B cell (primary cell): ENCODE data around the gene HDAC7. TPM values are rescaled to one million over a fixed set of nuclear protein-coding genes. Genes with fewer than 3 reads are reported as not detected.

Experiments
- ATAC-seq: fragments of 200-7000 bp; cut with Tn5 transposase; one replicate; pipeline ENCODE4 v1.10.0; 2021; ENCODE audit warnings: low read depth, mild to moderate bottlenecking, moderate number of reproducible peaks, moderate library complexity
- CTCF ChIA-PET: fragments of 350-600 bp; sonication (Branson Sonifier 250); formaldehyde crosslinking; loops from one replicate; lab custom pipeline; 2021; ENCODE audit warnings: antibody characterized with exemption, inconsistent platforms; lab: Charles Lee
- POLR2A ChIA-PET: fragments of 350-600 bp; sonication (Branson Sonifier 250); formaldehyde crosslinking; loops from one replicate; lab custom pipeline; 2021; ENCODE audit warnings: antibody characterized with exemption; lab: Charles Lee
- DNase-seq: peaks from one replicate; pipeline ENCODE4 v3.0.0; 2013
- H2AFZ ChIP-seq: 2 replicates; pipeline ENCODE4 v1.6.1; 2012; ENCODE audit warnings: mild to moderate bottlenecking, low read depth, low read length; ENCODE audit not compliant: insufficient read depth, poor library complexity, severe bottlenecking
- H3K27ac ChIP-seq, 2 donors: 1 replicate in 1 of 2; 2 replicates in 1 of 2; pipeline ENCODE4 v1.5.1; 2012 to 2013; ENCODE audit warnings: low read length in 2 of 2, mild to moderate bottlenecking in 2 of 2, moderate library complexity in 1 of 2
- H3K27me3 ChIP-seq, 4 experiments: fragments of 200-600 bp in 1 of 4; sonication (generic) in 1 of 4; replicated peaks in 1 of 4; 1 replicate in 2 of 4; 2 replicates in 2 of 4; pipeline versions ENCODE4 v1.6.1 to v1.7.0; 2013 to 2016; ENCODE audit warnings: low read length in 3 of 4, mild to moderate bottlenecking in 2 of 4, mixed read lengths in 1 of 4, moderate library complexity in 1 of 4; ENCODE audit not compliant: insufficient read depth in 4 of 4, control insufficient read depth in 3 of 4; ENCODE audit errors: control extremely low read depth in 1 of 4
- H3K36me3 ChIP-seq, 2 experiments: replicated peaks in 1 of 2; 1 replicate in 1 of 2; 2 replicates in 1 of 2; pipeline versions ENCODE4 v1.6.1 to v1.7.1; 2013; ENCODE audit warnings: low read length in 1 of 2; ENCODE audit not compliant: insufficient read depth in 2 of 2, control insufficient read depth in 1 of 2; ENCODE audit errors: control extremely low read depth in 1 of 2, extremely low read depth in 1 of 2
- H3K4me1 ChIP-seq, 2 donors: fragments of 200-600 bp in 1 of 2; sonication (generic) in 1 of 2; 1 replicate in 1 of 2; 2 replicates in 1 of 2; pipeline versions ENCODE4 v1.5.1 to v1.6.1; 2013 to 2017; ENCODE audit warnings: low read length in 2 of 2; ENCODE audit not compliant: control insufficient read depth in 2 of 2, insufficient read depth in 2 of 2
- H3K4me2 ChIP-seq: replicated peaks from 2 replicates; pipeline ENCODE3; 2012; ENCODE audit warnings: mild to moderate bottlenecking, low read depth, low read length; ENCODE audit not compliant: poor library complexity, severe bottlenecking
- H3K4me3 ChIP-seq, 5 experiments: fragments of 200-600 bp in 1 of 5; sonication (generic) in 1 of 5; 1 replicate in 3 of 5; 2 replicates in 2 of 5; pipeline versions ENCODE4 v1.5.1 to v1.7.0; 2011 to 2016; ENCODE audit warnings: low read length in 4 of 5, mild to moderate bottlenecking in 4 of 5, low read depth in 2 of 5, control low read depth in 1 of 5, moderate library complexity in 1 of 5; ENCODE audit not compliant: insufficient read depth in 1 of 5; ENCODE audit errors: control extremely low read depth in 1 of 5, extremely low read depth in 1 of 5
- H3K79me2 ChIP-seq: fragments of 200-600 bp; sonication (generic); one replicate; pipeline ENCODE4 v1.6.0; 2016; ENCODE audit warnings: low read length; ENCODE audit not compliant: control insufficient read depth, insufficient read depth
- H3K9ac ChIP-seq: fragments of 200-600 bp; sonication (generic); 2 replicates; pipeline ENCODE4 v1.6.1; 2017; ENCODE audit warnings: mild to moderate bottlenecking, low read length, moderate library complexity
- H3K9me3 ChIP-seq, 3 donors: one replicate each; pipeline versions ENCODE4 v1.6.1 to v1.7.1; 2013; ENCODE audit warnings: low read length in 2 of 3; ENCODE audit not compliant: control insufficient read depth in 2 of 3, insufficient read depth in 1 of 3; ENCODE audit errors: control extremely low read depth in 1 of 3
- H4K20me1 ChIP-seq: 2 replicates; pipeline ENCODE4 v1.6.0; 2012; ENCODE audit warnings: mild to moderate bottlenecking, low read length; ENCODE audit not compliant: insufficient read depth, control insufficient read depth, poor library complexity, severe bottlenecking
- H3K27ac Mint-ChIP-seq: one replicate; pipeline ENCODE4 v1.8.0; 2021; ENCODE audit warnings: mixed read lengths
- H3K27me3 Mint-ChIP-seq: one replicate; pipeline ENCODE4 v1.8.0; 2021; ENCODE audit warnings: mixed read lengths
- H3K4me1 Mint-ChIP-seq: one replicate; pipeline ENCODE4 v1.8.0; 2021; ENCODE audit warnings: mixed read lengths
- H3K4me3 Mint-ChIP-seq: one replicate; pipeline ENCODE4 v1.8.0; 2021; ENCODE audit warnings: mixed read lengths
- H3K9me3 Mint-ChIP-seq: one replicate; pipeline ENCODE4 v1.8.0; 2022; ENCODE audit warnings: mixed read lengths; ENCODE audit not compliant: insufficient read depth
- EZH2 ChIP-seq: IDR thresholded peaks from 2 replicates; pipeline ENCODE4 v1.6.1; 2012; ENCODE audit warnings: borderline replicate concordance, low read depth, mild to moderate bottlenecking, moderate library complexity, low read length; ENCODE audit not compliant: insufficient read depth, poor library complexity, severe bottlenecking
- WGBS: methylation state at CpG from one replicate; pipeline ENCODE4 v1.1.5; 2013; ENCODE audit warnings: missing lambda C conversion rate; ENCODE audit not compliant: insufficient coverage; 5-methylcytosine and 5-hydroxymethylcytosine counted together
- intact Hi-C: fragments of 100-400 bp; cut with micrococcal nuclease; formaldehyde crosslinking; loops from one replicate; pipeline ENCODE4 v1.10.0; 2022
- polyA minus RNA-seq: library from RNA; depleted of rRNA, polyadenylated mRNA; stranded (reverse); fragments of >200 nt; gene quantifications from 2 replicates; pipeline ENCODE4 v1.2.3, GENCODE V29; 2012
- polyA plus RNA-seq: library from polyadenylated mRNA; depleted of rRNA; stranded (reverse); fragments of >200 nt; gene quantifications from 2 replicates; pipeline ENCODE4 v1.2.3, GENCODE V29; 2012
- total RNA-seq, 2 donors: library from RNA; stranded (reverse); fragments of 120-200 nt in 1 of 2; gene quantifications; 1 replicate in 1 of 2; 2 replicates in 1 of 2; pipeline versions ENCODE4 v1.2.3 to v1.2.4, GENCODE V29; 2013 to 2022
- TF ChIP-seq, protein P1 (sequence below): fragments of 200-600 bp; IDR thresholded peaks from one replicate; pipeline ENCODE4 v1.8.0; 2022; ENCODE audit warnings: antibody characterized with exemption, mild to moderate bottlenecking

The HDAC7 gene
- 175 and 178 TPM in 2 replicates for total RNA-seq
- 24.6 TPM for total RNA-seq (2013)
- 84.6 and 87.2 TPM in 2 replicates for polyA plus RNA-seq
- polyA minus RNA-seq: 49.6 and 50.6 TPM in 2 replicates

GRCh38 chr12:47819896-47820630, at the start of gene HDAC7:
Gene HDAC7, minus strand, starts transcription at chr12:47819903. Its CDS starts 118 bp downstream, at chr12:47819785.
- H3K4me3 ChIP-seq: peak within 1 kb of the TSS; percentile 58 to 76 (median 73)
- H3K4me3 Mint-ChIP-seq: peak within 1 kb of the TSS; percentile 96
- H4K20me1 ChIP-seq: no peaks in the 10 kb centered on the region
- under 1% methylated on average over 55 of the region's 58 CpGs for WGBS
- H3K27me3 ChIP-seq: no peaks in the 10 kb centered on the region
- H2AFZ ChIP-seq: peak within 1 kb of the TSS; percentile 84
- no peaks in the 10 kb centered on the region for H3K9me3 Mint-ChIP-seq
- H3K79me2 ChIP-seq: peaks cover 52% of the 10 kb centered on the region
- no peaks in the 10 kb centered on the region for H3K27me3 Mint-ChIP-seq
- peak within 1 kb of the TSS; percentile 77 for H3K9ac ChIP-seq
- H3K9me3 ChIP-seq: no peaks in the 10 kb centered on the region
- H3K27ac Mint-ChIP-seq: peak within 1 kb of the TSS; percentile 97
- H3K36me3 ChIP-seq: no peaks in the 10 kb centered on the region
- ChIA-PET POLR2A (interaction anchor here (0.7 to 17.3 kb wide), 4 partner anchors 9 to 16 kb away, joined by 7 to 264 read pairs (median 9); no protein-coding TSS in a partner anchor), CTCF (interaction anchor here (0.7 to 38.8 kb wide), 8 partner anchors 12 to 78 kb away, joined by 3 to 1203 read pairs (median 7); no protein-coding TSS in a partner anchor)
- peak within 1 kb of the TSS; percentile 67 to 96 for H3K27ac ChIP-seq
- peaks cover 51 to 64% of the 10 kb centered on the region in 2 donors for H3K4me1 ChIP-seq
- TF ChIP-seq, protein P1, sequence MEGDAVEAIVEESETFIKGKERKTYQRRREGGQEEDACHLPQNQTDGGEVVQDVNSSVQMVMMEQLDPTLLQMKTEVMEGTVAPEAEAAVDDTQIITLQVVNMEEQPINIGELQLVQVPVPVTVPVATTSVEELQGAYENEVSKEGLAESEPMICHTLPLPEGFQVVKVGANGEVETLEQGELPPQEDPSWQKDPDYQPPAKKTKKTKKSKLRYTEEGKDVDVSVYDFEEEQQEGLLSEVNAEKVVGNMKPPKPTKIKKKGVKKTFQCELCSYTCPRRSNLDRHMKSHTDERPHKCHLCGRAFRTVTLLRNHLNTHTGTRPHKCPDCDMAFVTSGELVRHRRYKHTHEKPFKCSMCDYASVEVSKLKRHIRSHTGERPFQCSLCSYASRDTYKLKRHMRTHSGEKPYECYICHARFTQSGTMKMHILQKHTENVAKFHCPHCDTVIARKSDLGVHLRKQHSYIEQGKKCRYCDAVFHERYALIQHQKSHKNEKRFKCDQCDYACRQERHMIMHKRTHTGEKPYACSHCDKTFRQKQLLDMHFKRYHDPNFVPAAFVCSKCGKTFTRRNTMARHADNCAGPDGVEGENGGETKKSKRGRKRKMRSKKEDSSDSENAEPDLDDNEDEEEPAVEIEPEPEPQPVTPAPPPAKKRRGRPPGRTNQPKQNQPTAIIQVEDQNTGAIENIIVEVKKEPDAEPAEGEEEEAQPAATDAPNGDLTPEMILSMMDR: no peak
- no peak for TF ChIP-seq EZH2
- ATAC-seq: peak; percentile 74
- DNase-seq: peak; percentile 82
- intact Hi-C loops: loop anchor here (1.0 to 5.0 kb wide), 4 partner anchors 12 to 287 kb away; partner anchors contain the start of gene SENP1
- peak within 1 kb of the TSS; percentile 79 for H3K4me2 ChIP-seq
- H3K4me1 Mint-ChIP-seq: peaks cover 67% of the 10 kb centered on the region
